WTC11 (cell line): ENCODE measurements around the gene MC5R. TPM values are rescaled to one million over a fixed set of nuclear protein-coding genes. Genes with fewer than 3 reads are reported as not detected.
A peak's percentile ranks its signal among the peaks of the same experiment; 100 is the strongest.

Source experiments
- ATAC-seq: fragments of 200-7000 bp; cut with Tn5 transposase; 2 replicates; pipeline ENCODE4 v1.10.0; 2021; ENCODE audit warnings: mild to moderate bottlenecking, moderate library complexity
- CTCF ChIA-PET: fragments of 300-600 bp; sonication (Branson Sonifier 250); formaldehyde crosslinking; loops from one replicate; lab custom pipeline; 2021; ENCODE audit warnings: antibody characterized with exemption; lab: Charles Lee
- POLR2A ChIA-PET: fragments of 350-600 bp; sonication (Branson Sonifier 250); formaldehyde crosslinking; loops from one replicate; lab custom pipeline; 2021; ENCODE audit warnings: antibody characterized with exemption; lab: Charles Lee
- DNase-seq: peaks from one replicate; pipeline ENCODE4 v3.0.0; 2021; ENCODE audit warnings: low spot score
- H3K27ac Mint-ChIP-seq: 2 replicates; pipeline ENCODE4 v1.8.0; 2021; ENCODE audit warnings: mixed read lengths
- H3K27me3 Mint-ChIP-seq: 2 replicates; pipeline ENCODE4 v1.8.0; 2021; ENCODE audit warnings: low read depth, mild to moderate bottlenecking, moderate library complexity, mixed read lengths
- H3K36me3 Mint-ChIP-seq: 2 replicates; pipeline ENCODE4 v1.8.0; 2021; ENCODE audit warnings: mixed read lengths
- H3K4me1 Mint-ChIP-seq: 2 replicates; pipeline ENCODE4 v1.8.0; 2022; ENCODE audit warnings: mixed read lengths
- H3K4me3 Mint-ChIP-seq: 2 replicates; pipeline ENCODE4 v1.8.0; 2021; ENCODE audit warnings: mild to moderate bottlenecking, moderate library complexity, mixed read lengths
- H3K9me3 Mint-ChIP-seq: 2 replicates; pipeline ENCODE4 v1.8.0; 2021; ENCODE audit warnings: mixed read lengths
- AR ChIP-seq: fragments of 250-450 bp; sonication (Bioruptor Pico); IDR thresholded peaks from 2 replicates; pipeline ENCODE4 v1.9.0; 2021; ENCODE audit warnings: mild to moderate bottlenecking
- CBFB ChIP-seq: sonication (generic); formaldehyde crosslinking; IDR thresholded peaks from 2 replicates; pipeline ENCODE4 v1.8.1; 2022; ENCODE audit warnings: mild to moderate bottlenecking, low read depth, missing genetic modification reagents
- CREM ChIP-seq: sonication (generic); formaldehyde crosslinking; IDR thresholded peaks from 2 replicates; pipeline ENCODE4 v1.8.1; 2022; ENCODE audit warnings: mild to moderate bottlenecking, missing genetic modification reagents, moderate library complexity
- E2F4 ChIP-seq: sonication (generic); formaldehyde crosslinking; IDR thresholded peaks from 2 replicates; pipeline ENCODE4 v1.8.1; 2022; ENCODE audit warnings: low read depth, mild to moderate bottlenecking, moderate library complexity, missing genetic modification reagents, borderline replicate concordance
- E2F5 ChIP-seq: sonication (generic); formaldehyde crosslinking; IDR thresholded peaks from 2 replicates; pipeline ENCODE4 v1.8.1; 2022; ENCODE audit warnings: mild to moderate bottlenecking, moderate library complexity, missing genetic modification reagents
- HMGA2 ChIP-seq: fragments of 250-450 bp; sonication (Bioruptor Pico); IDR thresholded peaks from 2 replicates; pipeline ENCODE4 v1.4.0; 2021; ENCODE audit warnings: mild to moderate bottlenecking, moderate library complexity
- JUN ChIP-seq: sonication (generic); formaldehyde crosslinking; IDR thresholded peaks from 2 replicates; pipeline ENCODE4 v1.8.0; 2023; ENCODE audit warnings: mild to moderate bottlenecking, missing genetic modification reagents
- NFYB ChIP-seq: sonication (generic); formaldehyde crosslinking; conservative IDR thresholded peaks from 2 replicates; pipeline ENCODE4 v1.8.0; 2022; ENCODE audit warnings: low read depth, missing genetic modification reagents
- NR1H2 ChIP-seq: sonication (generic); formaldehyde crosslinking; IDR thresholded peaks from 2 replicates; pipeline ENCODE4 v1.9.0; 2021; ENCODE audit warnings: mild to moderate bottlenecking, moderate library complexity, missing genetic modification reagents
- NR2C2 ChIP-seq: sonication (generic); formaldehyde crosslinking; IDR thresholded peaks from 2 replicates; pipeline ENCODE4 v1.8.0; 2022; ENCODE audit warnings: mild to moderate bottlenecking, missing genetic modification reagents
- STAT6 ChIP-seq: sonication (generic); formaldehyde crosslinking; conservative IDR thresholded peaks from 2 replicates; pipeline ENCODE4 v1.8.1; 2023; ENCODE audit warnings: mild to moderate bottlenecking, low read depth, missing genetic modification reagents, moderate library complexity
- TCF7 ChIP-seq: sonication (generic); formaldehyde crosslinking; IDR thresholded peaks from 2 replicates; pipeline ENCODE4 v1.8.0; 2022; ENCODE audit warnings: mild to moderate bottlenecking, low read depth, missing genetic modification reagents, moderate library complexity
- TP53 ChIP-seq: sonication (generic); formaldehyde crosslinking; IDR thresholded peaks from 2 replicates; pipeline ENCODE4 v1.8.1; 2023; ENCODE audit warnings: mild to moderate bottlenecking, missing genetic modification reagents
- ZMAT4 ChIP-seq: fragments of 250-450 bp; sonication (Bioruptor Pico); IDR thresholded peaks from 2 replicates; pipeline ENCODE4 v1.9.0; 2021; ENCODE audit warnings: mild to moderate bottlenecking
- ZNF396 ChIP-seq: fragments of 250-450 bp; sonication (Bioruptor Pico); IDR thresholded peaks from 2 replicates; pipeline ENCODE4 v1.8.0; 2021; ENCODE audit warnings: mild to moderate bottlenecking, moderate library complexity, borderline replicate concordance
- ZNF425 ChIP-seq: fragments of 250-450 bp; sonication (Bioruptor Pico); conservative IDR thresholded peaks from 2 replicates; pipeline ENCODE4 v1.9.0; 2021; ENCODE audit warnings: mild to moderate bottlenecking
- total RNA-seq: library from RNA; stranded (reverse); gene quantifications from 3 replicates; pipeline ENCODE4 v1.2.3, GENCODE V29; 2021

MC5R gene
- total RNA-seq, 1 experiment from 2014 or later: 0.15 TPM

GRCh38 chr18:13872932-13873331 lies 49.0 kb downstream of the MC5R start:
- DNase-seq (no peak), ATAC-seq (peak; percentile 61)
- ChIA-PET POLR2A (no interaction called here), CTCF (interaction anchor here (0.6 to 2.1 kb wide), 5 partner anchors 23 to 214 kb away, joined by 3 to 12 read pairs (median 3); partner anchors contain the start of gene MC2R)
- Mint-ChIP-seq H3K4me3 (no peak overlapping the region), H3K27me3 (peaks cover 32% of the 10 kb centered on the region), H3K36me3 (no peaks in the 10 kb centered on the region), H3K27ac (no peak overlapping the region), H3K4me1 (peaks cover 18% of the 10 kb centered on the region), H3K9me3 (0 out of 2 replicates have a peak, but pooled peaks cover 4% of the 10 kb centered on the region)
- no peak for TF ChIP-seq JUN (CRISPR knock-in tag)
- TF ChIP-seq HMGA2 (CRISPR knock-in tag): no peak
- TF ChIP-seq E2F5: no peak
- no peak for TF ChIP-seq NR2C2 (CRISPR knock-in tag)
- TF ChIP-seq TCF7: no peak
- no peak for TF ChIP-seq TP53 (CRISPR knock-in tag)
- TF ChIP-seq E2F4 (CRISPR knock-in tag): no peak
- TF ChIP-seq NFYB (CRISPR knock-in tag): no peak
- TF ChIP-seq CREM (CRISPR knock-in tag): no peak
- TF ChIP-seq ZMAT4 (CRISPR knock-in tag): no peak
- TF ChIP-seq STAT6 (CRISPR knock-in tag): no peak
- TF ChIP-seq ZNF425 (CRISPR knock-in tag): no peak
- TF ChIP-seq NR1H2 (CRISPR knock-in tag): no peak
- TF ChIP-seq CBFB (CRISPR knock-in tag): no peak

GRCh38 chr18:13874558-13874957 lies 50.6 kb downstream of the MC5R start:
- TF ChIP-seq AR (CRISPR knock-in tag): no peak
- no peak for TF ChIP-seq ZNF396
- no peak for TF ChIP-seq TCF7
- peaks cover 16% of the 10 kb centered on the region for H3K27me3 Mint-ChIP-seq
- DNase-seq: no peak
- H3K27ac Mint-ChIP-seq: no peak overlapping the region
- CTCF ChIA-PET: no interaction called here
- no peak overlapping the region for H3K4me3 Mint-ChIP-seq
- H3K36me3 Mint-ChIP-seq: no peaks in the 10 kb centered on the region
- POLR2A ChIA-PET: no interaction called here
- no peak for ATAC-seq
- H3K9me3 Mint-ChIP-seq: 0 out of 2 replicates have a peak, but pooled peaks cover 4% of the 10 kb centered on the region
- H3K4me1 Mint-ChIP-seq: peaks cover 25% of the 10 kb centered on the region

Other genes with a start within 250 kb of the MC5R start
- 17.4 to 20.2 TPM (median 19.5 TPM) in 3 replicates for gene FAM210A, start 97.6 kb upstream of the MC5R start, total RNA-seq
- gene RNMT, start 97.5 kb upstream of the MC5R start, total RNA-seq: 45.4 to 59.8 TPM (median 58.2 TPM) in 3 replicates
- not detected in 3 replicates for gene MC2R, start 91.4 kb downstream of the MC5R start, total RNA-seq